HS-5 (cell line): ENCODE results near the gene ELF4.

Experiments
- DNase-seq: peaks from one replicate; pipeline ENCODE4 v3.0.0-alpha.2; 2012; ENCODE audit warnings: low read depth

ELF4 gene

DNA sequence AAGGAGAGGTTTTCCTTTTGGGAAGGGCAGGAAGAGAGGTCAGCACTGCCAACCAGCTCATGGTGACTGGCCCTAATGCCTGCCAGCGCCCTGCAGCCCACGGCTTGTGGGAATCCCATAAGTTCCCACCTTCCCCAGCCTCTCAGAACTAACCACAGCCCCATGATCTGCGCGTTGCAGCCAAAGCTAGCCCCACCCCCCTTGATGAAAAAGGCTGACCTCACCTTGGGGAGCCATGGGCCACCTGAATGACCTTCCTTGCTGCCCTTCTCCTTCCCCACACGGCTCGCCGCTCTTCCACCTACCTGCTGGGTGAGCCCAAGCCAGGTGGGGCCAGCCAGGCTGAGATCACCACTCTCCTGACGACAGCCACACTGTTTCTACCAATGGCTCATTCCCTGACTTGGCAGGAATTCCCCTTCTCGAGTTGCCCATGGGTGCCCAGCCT, 3.9 kb upstream of the ELF4 start:
- DNase-seq, result no peak

DNA sequence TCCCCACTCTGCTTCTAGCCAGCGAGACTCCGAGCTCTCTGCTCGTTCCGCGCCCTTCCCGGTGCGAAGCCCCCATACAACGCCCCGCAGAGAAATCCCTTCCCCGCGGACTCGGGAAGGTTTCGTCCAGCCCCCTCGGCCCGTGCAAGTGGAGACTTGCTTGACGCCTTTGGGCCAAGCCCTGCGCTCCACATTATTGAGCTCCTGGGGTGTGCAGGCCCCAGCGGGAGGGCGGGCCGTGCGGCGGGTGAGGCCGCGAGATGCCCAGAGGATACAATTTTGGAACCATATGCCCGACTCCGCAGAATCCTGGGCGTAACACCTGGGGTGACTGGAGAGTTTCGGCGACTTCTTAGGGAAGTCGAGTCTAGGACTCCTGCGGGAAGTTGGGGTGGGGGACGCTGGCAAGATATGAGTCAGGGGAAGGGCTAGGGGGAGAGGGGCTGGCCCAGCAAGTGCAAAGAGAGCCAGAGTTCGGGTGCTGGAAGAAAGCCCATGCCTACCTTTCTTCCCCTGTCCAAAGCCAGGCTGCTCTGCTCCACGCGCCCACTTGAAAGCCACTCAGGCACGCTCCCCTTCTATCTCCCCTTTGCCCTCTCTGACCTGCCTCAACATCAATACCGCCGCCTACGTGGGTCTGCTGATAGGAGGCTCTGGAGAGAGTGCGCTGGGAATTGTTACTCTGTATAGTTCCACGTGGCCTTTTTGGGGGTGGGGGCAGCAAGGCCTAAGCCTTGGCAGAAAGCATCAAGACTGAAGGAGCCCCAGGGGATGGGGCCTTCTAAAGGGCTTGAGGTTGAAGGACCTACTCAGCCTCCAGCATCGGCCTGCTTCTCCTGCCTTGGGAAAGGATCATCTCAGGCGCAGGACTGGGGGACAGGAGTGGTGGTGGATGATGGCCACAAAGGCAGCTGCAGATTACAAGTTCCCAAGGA, 1.2 kb upstream of the ELF4 start:
- no peak for DNase-seq

DNA sequence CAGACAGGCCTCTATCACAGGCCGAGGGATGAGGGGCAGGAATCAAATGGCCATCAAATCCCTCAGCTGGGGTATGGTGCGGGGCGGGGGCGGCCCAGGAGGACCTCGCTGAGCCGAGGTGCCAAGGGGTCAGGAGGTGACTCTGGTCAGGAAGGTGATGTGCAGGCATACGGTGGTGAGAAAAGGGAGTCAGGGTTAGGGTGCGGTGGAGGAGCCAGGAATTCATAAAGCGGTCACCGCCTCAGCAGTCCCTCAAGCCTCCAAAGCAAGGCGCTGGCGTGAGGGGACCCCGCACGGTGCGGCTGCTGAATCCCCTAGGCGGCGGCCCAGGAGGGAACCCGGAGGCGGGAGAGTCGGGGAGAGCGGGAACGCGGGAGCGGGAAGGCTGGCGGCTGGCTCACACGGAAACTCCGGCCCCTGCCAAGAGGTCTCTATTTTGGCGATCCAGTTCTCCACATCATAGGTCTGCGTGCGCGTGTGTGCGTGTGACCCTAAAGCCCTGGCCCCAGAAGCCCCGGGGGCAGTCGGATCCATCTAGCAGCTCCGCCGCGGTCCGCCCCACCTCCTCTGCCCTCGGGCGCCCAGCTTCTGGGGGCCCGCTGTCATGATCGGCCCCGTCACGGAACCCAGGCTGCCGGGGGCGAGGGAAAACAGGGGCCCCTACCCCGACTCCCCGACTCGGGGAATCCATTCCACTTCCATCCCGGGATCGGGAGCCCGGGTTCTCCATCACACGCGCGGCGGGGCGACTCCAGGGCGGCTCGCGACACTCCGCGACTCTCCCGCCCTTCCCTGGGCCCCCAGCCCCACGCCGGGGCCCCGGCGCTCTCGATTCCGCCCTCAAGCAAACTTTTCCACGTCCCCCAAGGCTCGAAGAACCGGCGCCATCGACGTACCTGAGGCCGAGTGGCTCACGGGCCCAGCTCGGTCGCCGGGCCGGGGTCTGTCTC, 593 bp downstream of the ELF4 start:
- DNase-seq, result no peak

DNA sequence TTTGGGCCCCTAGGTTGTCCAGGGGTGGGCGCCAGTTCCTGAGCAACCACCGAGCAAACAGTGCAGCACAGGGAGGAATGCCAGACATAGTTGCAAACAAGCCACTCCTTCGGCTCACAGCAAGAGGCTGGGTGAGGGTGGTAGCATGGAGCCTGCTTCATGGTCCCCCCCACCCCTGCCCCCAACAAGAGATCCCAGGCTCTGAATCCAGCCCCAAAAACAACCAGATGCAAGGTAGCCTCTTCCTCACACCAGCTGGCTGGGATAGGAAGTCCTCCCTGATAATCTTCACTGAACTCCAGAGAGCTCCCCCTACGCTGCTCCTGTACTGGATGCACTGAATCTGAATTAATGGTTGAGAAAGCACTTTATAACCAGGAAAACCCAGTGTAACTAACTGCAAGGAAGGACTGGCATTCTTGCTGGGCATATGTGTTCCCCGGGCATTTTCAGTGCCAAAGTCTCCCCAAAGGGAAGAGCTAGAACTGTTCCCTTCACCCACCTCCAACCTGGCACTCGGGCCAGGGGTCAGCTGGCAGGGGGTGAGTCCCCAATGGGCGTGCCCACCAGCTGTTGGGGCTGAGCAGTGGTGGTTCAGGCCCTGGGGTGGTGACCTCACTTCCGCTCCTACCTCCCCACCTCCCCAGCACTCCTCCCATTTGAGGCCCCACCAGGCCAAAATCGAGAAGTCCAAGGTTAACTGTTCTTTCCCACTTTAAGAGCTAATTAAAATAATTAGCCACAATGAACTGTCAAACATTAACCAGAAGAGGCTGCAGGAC, 1.5 kb downstream of the ELF4 start:
- DNase-seq, result no peak

DNA sequence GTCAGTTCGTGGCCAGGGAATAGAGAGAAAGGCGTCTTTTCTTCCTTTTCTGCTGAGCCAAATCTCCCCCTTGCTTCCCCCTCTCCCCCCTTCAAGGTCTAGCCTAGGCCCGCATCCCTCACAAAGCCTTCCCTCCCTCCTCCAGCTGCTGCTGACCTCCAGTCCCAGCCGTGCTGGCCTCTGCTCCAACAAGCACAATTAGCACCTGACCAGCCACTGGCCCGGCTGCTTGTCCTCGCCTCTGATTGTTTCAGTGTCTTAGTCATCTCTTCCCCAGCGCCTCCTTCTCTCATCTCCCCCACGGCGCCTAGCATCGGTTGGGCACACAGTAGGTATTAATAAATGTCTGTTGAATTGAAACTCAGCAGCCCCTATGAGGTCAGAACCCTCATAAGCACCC, 4.2 kb downstream of the ELF4 start:
- DNase-seq, result no peak

DNA sequence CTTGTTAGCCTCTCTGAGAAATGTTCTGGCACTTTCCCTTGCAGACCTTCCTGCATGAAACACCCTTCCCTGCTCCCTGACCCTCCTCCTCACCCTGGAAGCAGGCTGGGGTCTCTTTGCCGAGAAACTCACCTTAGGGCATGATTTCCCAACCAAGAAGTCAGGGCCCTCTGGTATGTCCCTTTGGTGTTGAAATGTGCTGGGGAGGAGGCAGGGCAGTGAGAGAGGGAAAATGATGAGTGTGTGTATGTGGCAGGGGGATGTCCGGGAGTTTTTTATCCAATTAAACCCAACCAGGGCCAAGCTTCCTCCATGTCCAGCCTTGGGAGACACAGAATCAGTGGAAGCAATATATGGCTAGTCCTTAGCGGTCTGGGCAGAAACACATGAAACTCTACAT, 5.1 kb downstream of the ELF4 start:
- DNase-seq, result no peak

DNA sequence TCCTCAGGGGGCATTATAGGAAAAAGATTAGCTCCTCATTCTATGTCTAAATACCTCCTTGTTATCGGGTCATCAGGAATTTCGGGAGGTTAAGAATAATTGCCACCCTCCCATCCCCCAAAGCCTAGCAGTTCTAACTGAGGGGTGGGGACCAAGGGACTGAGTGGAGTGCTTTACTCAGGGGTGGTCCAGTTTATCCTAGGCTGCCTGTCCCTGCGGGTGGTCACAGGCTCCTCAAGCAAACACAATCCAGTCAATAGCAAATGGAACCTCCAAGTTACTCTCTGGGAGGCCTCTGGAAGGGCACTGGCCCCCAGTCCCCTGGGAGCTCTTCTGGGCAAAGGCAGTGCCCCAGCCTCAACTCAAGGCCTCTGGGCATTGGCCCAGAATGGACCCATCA, 6.7 kb downstream of the ELF4 start:
- DNase-seq, result no peak

DNA sequence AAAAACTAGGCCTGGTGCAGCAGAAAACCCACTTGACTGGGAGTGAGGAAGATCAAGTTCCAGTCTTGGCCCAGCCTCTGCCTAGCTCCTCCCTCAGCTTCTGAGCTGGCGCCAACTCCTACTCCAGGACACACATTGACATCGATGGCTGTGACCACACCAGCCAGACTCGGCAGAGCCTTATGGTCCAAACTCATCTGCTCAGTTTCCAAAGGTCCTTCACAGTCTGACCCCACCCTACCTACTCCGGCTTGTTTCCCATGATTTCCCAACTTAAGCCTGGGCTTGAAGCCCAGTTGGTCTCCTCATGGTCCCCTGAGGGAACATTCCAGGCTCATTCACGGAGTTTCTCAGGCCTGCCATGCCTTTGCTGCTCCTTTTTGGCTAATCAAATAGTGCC, 10.1 kb downstream of the ELF4 start:
- DNase-seq, result no peak

DNA sequence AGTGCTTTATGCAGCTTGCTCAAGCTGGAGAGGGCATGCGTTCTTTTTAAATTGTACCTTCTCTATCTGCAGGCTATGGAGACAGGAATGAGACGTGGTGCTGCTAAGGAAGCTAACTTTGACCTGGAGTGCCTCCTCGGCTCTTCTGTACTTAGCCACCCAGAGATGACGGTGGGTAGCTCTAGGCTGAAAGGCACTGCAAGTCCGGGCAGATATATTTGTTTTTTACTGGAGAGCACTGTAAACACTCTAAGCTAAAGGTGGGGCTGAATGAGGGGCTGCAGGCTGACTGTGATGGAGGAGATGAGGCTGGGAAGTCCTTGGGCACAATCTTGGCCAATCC, 12.1 kb downstream of the ELF4 start:
- no peak for DNase-seq

DNA sequence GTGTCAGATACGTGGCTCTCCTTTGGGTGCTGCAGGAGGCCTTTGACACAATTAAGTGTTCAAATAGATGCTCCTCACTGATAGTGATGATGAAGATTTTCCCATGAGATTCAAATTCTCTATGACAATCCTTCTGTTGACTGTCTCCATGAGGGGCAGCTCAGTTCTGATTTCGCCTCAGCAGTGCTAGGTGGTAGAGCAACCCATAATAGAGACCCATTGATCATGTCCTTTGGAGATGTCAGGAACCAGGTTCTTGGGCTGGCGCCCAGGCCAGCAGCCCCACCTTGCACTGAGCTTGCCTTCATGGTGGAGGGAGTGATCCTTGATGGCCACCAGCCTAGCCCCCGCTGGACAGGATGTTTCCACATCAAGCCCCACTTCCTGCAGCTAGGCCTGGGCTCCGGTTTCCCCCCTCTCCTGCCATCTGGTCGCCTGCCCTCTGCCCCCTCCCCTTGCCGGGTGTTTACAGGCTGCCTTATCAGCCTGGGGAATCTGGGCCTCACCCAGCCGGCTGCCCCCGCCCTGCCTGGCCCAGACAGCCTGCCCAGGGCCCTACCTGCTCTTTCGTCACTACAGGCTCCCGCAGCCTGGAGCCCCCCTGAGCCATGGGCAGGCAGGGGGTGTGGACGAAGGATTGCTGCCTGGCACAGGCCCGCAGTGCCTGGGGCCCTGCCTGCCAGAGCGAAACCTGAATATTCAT, 12.6 kb downstream of the ELF4 start:
- no peak for DNase-seq

DNA sequence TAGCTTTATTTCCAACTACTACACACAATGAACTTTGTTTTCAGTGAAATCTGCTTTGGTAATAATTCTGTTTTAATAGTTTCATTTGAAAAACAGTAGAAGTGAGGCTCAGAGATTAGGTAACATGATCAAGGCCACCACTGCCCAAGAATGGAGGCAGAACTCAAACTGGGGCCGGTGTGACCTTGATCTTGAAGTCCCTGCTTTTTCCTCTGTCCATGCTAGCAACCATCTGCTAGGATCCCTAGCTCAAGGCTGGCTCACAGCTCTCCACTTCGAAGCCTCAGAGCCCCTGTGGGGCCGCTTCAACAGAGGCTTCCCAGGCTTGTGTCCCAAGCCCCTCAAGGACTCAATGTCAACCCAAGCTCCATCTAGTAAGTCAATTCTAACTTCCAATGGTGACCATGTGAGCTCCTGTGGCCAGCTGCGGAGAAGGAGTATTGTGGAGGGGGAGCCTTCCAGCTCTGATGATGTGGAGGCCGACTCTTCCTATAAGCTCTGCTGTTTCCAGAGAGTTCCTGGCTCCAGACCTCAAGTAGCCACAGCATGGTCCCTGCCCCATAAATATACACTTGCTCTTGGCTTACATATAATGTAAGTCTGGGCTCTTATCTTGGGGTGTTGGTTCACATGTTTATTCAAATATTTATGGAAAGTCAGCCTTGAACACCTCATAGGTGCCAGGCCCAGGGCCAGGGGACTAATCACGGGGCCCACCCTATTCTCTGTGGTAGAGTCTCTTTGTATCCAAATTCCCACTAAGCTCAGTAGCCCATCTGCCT, 14.9 kb downstream of the ELF4 start:
- no peak for DNase-seq

DNA sequence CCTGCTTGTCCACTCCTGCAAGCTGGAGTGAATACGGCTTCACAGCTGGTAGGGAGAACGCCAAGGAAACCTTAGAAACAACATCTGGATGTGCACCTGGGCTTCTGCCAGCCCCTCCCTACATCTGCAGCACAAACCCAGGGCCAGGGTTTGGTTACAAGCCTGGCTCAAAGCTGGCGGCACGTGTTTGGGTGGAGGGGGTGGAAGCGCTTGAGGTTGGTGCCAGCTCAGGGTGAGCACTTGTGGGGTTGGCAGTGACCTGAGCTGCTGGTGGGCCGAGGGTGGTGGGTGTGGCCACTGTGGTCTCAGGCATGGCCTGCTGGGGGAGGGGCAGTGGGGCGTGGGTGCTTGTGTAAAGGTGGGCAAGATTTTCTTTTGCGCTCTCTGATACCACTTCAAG, 15.6 kb downstream of the ELF4 start:
- no peak for DNase-seq

DNA sequence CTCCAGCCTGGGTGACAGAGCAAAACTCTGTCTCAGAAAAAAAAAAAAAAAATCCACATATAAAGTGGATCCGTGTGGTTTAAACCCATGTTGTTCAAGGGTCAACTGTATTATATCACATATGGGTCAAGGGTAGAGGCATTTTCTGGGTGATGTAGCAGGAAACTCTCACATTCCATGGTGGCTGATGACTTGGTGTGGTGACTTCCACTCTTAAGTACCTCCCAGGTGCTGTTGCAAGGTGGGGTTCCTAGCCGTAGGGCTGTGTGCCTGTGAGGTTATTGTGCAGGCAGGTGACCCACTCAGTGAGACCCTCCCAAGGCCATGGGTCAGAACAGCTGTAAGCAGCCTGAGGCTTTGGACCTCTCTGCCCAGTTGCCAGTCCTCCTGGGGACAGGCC, 17.0 kb downstream of the ELF4 start:
- no peak for DNase-seq

DNA sequence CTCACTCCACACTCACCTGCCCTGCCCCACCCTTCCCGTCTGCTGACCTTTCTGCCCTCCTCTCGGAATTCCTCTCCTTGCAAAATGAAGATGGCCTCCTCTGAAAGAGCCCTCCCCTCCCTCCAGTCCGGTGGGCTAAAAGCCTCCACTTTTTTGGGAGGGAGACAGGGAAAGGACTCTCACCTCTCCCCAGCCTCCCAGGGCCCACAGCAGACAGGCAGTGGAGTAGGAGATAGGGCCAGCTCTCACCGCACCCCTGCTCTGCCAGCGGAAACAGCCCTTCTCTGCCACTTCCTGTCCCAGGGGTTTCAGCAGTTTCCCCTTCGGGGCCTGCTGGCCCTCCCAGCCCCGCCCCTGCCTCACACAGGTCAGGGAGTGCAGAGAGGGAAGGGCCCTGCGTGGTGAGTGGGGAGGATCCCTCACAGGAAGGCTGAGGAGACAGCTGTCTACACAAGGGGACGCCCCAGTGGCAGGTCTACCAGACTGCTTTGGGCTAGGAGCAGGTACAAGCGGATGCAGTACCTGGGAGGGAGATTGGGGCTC, 18.2 kb downstream of the ELF4 start:
- DNase-seq, result no peak

DNA sequence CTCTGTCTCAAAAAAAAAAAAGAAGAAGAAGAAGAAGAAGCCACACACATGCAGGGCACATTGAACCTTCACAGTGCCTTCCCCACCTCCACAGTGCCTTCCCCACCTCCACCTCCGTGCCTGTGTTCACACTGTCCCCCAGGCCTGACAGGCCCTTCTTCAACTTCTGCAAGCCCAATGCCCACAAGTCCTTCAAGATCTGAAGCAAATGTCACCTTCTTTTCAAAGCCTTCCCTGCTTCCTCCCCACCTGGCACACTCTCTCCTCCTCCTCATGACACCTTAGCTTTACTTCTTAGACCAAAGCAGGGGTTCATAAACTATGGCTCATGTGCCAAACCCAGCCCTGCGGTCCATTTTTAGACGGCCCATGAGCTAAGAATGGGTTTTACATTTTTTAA, 19.9 kb downstream of the ELF4 start:
- DNase-seq, result no peak

DNA sequence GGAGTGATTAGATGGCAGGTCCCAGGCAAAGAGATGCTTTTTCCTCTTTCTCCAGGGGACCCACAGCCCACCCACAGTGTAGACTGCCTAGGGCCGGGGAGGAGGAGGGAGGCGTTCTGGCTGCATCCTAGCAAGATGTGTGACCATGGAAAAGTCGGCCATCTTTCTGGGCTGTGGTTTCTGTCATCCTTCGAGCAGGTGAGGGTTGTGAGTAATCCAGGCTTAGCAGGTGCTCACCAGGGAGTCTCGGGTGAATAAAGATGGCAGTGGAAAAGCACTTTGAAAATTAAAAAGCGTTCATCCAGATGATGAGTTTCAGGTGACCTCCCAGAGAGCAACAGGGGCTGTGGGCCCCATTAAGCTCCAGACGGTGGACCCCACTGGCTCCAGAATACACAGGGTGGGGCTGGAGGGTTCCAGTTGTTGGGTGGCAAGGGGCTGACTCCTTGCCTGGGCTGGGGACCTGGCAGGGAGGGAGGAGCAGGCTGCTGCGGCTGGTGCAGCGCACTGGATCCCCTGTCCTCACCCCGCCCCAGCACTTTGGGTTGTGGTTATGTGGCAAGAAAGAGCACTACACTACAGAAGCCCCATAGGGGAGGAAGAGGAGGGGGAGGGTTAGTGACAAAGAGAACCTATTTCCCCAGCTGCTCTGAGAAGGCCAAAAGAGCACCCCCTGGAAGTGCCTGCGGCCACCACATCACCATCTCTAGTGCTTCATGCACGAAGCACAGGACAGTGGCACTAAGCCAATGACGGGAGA, 23.7 kb downstream of the ELF4 start:
- no peak for DNase-seq

DNA sequence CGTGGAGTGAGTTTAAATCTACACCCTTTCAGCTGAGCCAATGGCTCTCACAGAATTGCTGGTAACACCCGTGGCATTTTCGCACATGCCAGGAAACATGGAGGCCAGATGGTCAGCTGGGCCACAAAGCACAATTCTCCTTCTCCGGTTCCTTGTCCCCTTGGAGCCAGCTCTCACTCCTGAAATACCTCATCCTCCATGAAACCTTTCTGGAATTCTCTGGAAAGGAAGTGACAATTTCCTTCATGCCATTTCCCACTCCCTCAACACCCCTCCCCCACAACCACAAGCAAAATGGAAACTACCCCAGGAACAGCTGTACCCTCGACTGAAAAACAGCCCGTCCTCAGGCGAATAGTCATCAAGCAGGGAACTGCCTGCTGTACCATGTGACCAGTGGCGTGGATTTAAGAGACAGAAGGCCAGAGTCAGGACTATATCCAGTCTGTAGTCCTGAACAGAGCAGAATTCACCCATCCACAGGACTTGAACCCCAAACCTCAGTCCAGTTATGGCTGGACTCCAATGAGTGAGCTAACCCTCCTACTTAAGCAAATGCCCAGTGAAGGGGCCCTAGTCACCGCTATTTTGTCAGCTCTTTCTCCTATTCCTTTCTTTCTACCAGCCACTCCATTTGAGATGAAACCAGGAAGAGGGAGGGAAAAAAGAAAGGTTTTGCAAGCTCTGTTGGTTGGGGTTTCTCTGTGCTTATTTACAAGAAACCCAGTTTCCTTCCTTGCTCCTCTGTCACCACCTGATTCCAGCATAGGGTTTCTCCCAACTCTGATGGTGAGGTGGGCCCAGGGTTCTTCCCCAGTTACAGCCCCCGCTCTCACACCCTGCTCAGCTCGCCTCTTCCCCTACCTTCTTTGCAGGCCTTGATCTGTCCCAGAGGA, 24.5 kb downstream of the ELF4 start:
- no peak for DNase-seq

DNA sequence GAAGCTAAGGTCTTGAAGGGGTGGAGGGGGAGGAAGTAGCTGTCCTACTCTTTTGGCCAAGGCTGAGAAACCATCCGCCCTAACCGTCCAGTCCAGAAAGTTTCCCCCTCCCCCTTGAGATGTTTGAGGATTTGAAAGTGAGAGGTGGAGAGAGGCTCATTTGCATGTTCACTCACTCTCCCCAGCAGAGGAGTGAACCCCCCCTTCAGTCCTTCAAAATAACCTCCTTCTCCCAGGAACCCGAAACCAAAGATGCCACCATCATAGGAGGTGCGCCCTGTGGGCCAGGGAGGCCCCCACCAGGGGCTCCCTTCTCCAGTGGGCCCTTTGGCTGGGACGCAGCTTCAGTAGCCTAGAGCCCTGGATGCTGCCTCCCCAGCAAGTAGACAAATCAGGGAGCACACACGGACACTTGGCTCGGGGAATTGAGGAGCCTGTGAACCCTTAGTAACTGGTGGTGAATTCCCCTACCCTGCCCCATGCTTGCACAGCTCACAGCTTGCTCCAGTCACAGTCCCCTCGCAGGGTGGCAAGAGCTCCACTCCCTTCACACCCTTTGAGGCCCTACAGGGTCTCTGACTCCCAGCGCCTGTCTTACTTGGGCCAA, 25.6 kb downstream of the ELF4 start:
- DNase-seq, result no peak
